AG10803 (cell line): ENCODE measurements around the gene EGR1.

Experiments used
- DNase-seq: peaks from one replicate; pipeline ENCODE4 v3.0.0; 2010; ENCODE audit warnings: low read depth
- H3K4me3 ChIP-seq: 2 replicates; pipeline ENCODE4 v1.5.1; 2011; ENCODE audit warnings: mild to moderate bottlenecking, low read length, control low read depth
- CTCF ChIP-seq: conservative IDR thresholded peaks from 2 replicates; pipeline ENCODE4 v1.5.1; 2011; ENCODE audit warnings: mild to moderate bottlenecking, low read length, control low read depth, inconsistent platforms

The EGR1 gene

GRCh38 chr5:138517437-138517836, 52.2 kb downstream of the EGR1 start:
- no peak for TF ChIP-seq CTCF
- no peak overlapping the region for H3K4me3 ChIP-seq
- DNase-seq: no peak
